Measurements from ENCODE around the gene CCL1.
"Not testable (repeated sequence)": the region's sequence is repeated elsewhere in the genome, so short reads cannot be mapped to it uniquely, and the experiment has no call there.

Gene CCL1

DNA sequence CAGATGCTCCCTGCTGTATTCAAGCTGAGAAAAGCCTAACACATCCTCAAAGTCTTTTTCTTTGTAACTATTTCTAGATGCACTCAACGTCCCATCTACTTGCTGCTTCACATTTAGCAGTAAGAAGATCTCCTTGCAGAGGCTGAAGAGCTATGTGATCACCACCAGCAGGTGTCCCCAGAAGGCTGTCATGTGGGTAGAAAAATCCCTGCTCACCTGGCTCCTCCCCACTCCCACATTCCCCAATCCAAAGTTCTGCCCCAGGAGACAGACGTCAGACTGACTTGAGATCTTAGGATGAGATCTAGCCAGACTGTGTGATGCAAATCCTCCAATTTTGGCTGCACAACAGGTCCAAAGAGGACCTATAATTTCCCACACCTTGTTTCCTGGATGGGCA, 5.6 kb downstream of the CCL1 start:
- DNase-seq (ENCODE audit: low spot score): no peak

- no peak for DNase-seq (ENCODE audit: low spot score)
These were observed 6.8 kb downstream of the CCL1 start, which contains the start of gene CCL13 for GRCh38 chr17:34356194-34356593. CCL13 (plus strand) TSS chr17:34356480; CDS start chr17:34356527, 47 bp downstream.

DNA sequence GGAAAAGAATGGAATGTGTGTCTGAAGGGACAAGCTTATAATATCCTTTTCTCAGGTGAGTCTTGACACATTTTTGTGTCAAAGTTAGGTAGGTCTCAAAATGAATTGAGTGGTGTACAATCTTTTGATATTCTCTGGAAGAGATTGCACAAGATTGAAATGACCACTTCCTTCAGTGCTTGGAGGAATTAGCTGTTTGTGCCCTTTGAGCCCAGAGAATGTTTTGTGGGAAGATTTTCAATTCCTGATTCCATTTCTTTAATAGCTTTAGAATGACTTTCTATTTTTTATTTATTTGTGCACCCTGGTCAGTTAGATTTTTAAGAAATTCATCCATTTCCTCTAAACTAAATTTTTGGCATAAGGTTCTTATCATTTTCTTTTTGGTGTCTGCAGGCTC, 8.4 kb downstream of the CCL1 start:
- DNase-seq (ENCODE audit: low spot score): no peak

- no peak for DNase-seq (ENCODE audit: low spot score)
These were observed 10.8 kb downstream of the CCL1 start for GRCh38 chr17:34352191-34352590.

DNA sequence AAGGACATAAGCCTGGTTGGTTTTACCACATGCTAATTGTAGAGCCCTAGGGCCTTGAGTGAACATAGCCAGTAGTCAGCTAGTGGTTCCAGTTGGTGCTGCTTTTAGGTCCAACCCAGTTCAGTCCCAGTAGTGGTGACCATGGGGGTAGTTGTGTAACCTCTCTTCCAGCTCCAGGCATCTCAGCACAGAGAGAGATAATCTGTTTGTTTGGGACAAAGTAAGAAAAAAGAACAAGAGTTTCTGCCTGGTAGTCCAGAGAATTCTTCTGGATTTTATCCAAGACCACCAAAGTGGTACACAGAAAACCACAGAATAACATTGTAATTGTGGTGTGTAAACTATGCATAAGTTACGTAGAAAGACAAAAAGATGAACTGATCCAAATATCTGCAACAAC, 11.9 kb downstream of the CCL1 start:
- DNase-seq (ENCODE audit: low spot score): no peak

DNA sequence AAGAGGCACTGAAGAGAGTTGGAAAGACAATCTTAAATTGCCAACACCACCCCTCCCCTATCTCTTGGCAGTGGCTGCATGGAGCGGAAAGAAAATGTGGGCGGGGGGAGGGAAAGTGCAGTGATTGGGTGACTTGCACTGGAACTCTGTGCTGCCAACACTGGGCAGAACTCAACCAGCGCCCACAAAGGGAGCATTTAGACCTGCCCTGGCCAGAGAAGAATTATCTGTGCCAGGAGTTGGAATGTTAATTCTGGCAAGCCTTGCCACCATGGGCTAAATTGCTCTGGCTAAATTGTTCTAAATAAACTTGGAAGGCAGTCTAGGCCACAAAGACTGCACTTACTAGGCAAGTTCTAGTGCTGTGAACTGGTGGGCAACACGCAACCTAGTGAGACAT, 13.3 kb downstream of the CCL1 start:
- DNase-seq (ENCODE audit: low spot score): no peak

- DNase-seq (ENCODE audit: low spot score): no peak
These were observed 16.0 kb downstream of the CCL1 start for GRCh38 chr17:34347063-34347462.

DNA sequence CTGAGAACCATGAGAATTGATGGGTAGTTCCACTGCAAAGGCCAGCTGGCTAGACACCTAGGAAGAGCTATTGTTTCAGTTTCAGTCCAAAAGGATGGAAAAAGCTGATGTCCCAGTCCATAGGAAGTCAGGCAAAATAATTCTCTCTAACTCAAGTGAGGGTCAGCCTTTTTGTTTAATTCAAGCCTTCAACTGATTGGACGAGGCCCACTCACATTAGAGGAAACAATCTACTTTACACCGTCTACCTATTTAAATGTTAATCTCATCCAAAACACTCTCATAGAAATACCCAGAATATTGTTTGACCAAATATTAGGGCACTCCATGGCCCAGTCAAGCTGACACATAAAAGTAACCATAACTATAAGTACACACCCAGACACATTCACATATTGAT, 21.1 kb downstream of the CCL1 start:
- no peak for DNase-seq (ENCODE audit: low spot score)

GRCh38 chr17:34339138-34339770, 23.8 kb downstream of the CCL1 start:
- DNase-seq (ENCODE audit: low spot score): no peak

DNA sequence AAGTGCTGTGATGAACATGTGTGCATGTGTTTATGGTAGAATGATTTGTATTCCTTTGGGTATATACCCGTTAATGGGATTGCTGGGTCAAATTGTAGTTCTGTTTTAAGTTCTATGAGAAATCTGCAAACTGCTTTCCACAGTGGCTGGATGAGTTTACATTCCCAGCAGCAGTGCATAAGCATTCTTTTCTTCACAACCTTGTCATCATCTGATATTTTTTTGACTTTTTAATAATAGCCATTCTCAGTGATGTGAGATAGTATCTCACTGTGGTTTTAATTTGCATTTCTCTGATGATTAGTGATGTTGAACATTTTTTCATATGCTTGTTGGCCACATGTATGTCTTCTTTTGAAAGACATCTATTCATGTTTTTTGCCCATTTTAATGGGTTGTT, 25.3 kb downstream of the CCL1 start:
- DNase-seq (ENCODE audit: low spot score): no peak

GRCh38 chr17:34327580-34327979, 35.5 kb downstream of the CCL1 start:
- DNase-seq (ENCODE audit: low spot score): not testable (repeated sequence)

GRCh38 chr17:34321964-34322363, 41.1 kb downstream of the CCL1 start:
- DNase-seq (ENCODE audit: low spot score): no peak

- no peak for DNase-seq (ENCODE audit: low spot score)
These were observed 44.0 kb downstream of the CCL1 start, which contains the start of gene CCL8 for GRCh38 chr17:34319039-34319483. CCL8 (plus strand) TSS chr17:34319435; CDS start chr17:34319502, 67 bp downstream.

GRCh38 chr17:34318474-34318873, 44.6 kb downstream of the CCL1 start:
- no peak for DNase-seq (ENCODE audit: low spot score)

- DNase-seq (ENCODE audit: low spot score): peak; percentile 49
These were observed 48.8 kb downstream of the CCL1 start for GRCh38 chr17:34314279-34314678.

DNA sequence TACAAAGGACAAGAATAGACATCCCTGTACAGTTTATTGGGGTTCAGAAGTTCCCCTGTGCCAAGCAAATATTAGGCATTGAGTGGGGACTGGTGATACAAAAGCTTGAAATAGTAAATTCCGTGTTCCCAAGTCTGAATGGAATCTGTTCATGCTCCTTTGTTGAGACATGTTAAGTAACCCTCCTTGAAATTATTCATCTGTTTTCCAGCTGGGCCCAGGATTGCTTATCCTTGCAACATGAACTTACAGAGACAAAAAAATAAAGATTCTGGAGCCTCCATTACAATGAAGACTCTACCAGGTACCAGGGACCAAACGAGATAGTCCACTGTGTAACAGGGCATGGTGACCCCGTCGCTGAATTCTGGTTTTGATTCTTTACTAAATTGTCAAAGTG, 49.9 kb downstream of the CCL1 start:
- DNase-seq (ENCODE audit: low spot score): peak; percentile 41

- no peak for DNase-seq (ENCODE audit: low spot score)
These were observed 51.0 kb downstream of the CCL1 start for GRCh38 chr17:34312080-34312479.

- no peak for DNase-seq (ENCODE audit: low spot score)
These were observed 51.7 kb downstream of the CCL1 start for GRCh38 chr17:34311291-34311690.

Measured in AG20443 (cell line).